ENCODE results near the gene DGKQ.
A peak's percentile ranks its signal among the peaks of the same experiment; 100 is the strongest.
"Not testable (repeated sequence)": the region's sequence is repeated elsewhere in the genome, so short reads cannot be mapped to it uniquely, and the experiment has no call there.

Gene DGKQ

GRCh38 chr4:1010395-1011021 is 37.1 kb upstream of the DGKQ start:
- no peak for DNase-seq

GRCh38 chr4:1009542-1010394 is 36.4 kb upstream of the DGKQ start:
- peak; percentile 83 for DNase-seq

- no peak for DNase-seq
These were observed 35.6 kb upstream of the DGKQ start for GRCh38 chr4:1008840-1009541.

GRCh38 chr4:1006856-1007255 is 33.5 kb upstream of the DGKQ start:
- no peak for DNase-seq

GRCh38 chr4:1004557-1005485 is 31.5 kb upstream of the DGKQ start:
- DNase-seq, result no peak

GRCh38 chr4:1004071-1004418 is 30.7 kb upstream of the DGKQ start:
- DNase-seq, result no peak

GRCh38 chr4:1003271-1004070 is 30.1 kb upstream of the DGKQ start:
- no peak for DNase-seq

GRCh38 chr4:1002631-1003251 is 29.4 kb upstream of the DGKQ start:
- DNase-seq, result no peak

- DNase-seq, result no peak
These were observed 28.8 kb upstream of the DGKQ start for GRCh38 chr4:1002131-1002630.

- DNase-seq, result no peak
These were observed 28.3 kb upstream of the DGKQ start for GRCh38 chr4:1001561-1002130.

GRCh38 chr4:1000686-1001260 is 27.4 kb upstream of the DGKQ start:
- DNase-seq, result no peak

GRCh38 chr4:999882-1000425 is 26.6 kb upstream of the DGKQ start:
- DNase-seq, result no peak

- not testable (repeated sequence) for DNase-seq
These were observed 26.0 kb upstream of the DGKQ start for GRCh38 chr4:999240-999863.

GRCh38 chr4:998096-998691 is 24.8 kb upstream of the DGKQ start:
- DNase-seq, result no peak

- DNase-seq, result no peak
These were observed 24.2 kb upstream of the DGKQ start for GRCh38 chr4:997375-998071.

GRCh38 chr4:996997-997374 is 23.6 kb upstream of the DGKQ start:
- no peak for DNase-seq

GRCh38 chr4:996030-996996 is 22.9 kb upstream of the DGKQ start:
- DNase-seq, result no peak

All from islet precursor cell (in vitro differentiated cells).